Kidney epithelial cell (primary cell): ENCODE measurements around the gene AFF1. TPM values are rescaled to one million over a fixed set of nuclear protein-coding genes. Genes with fewer than 3 reads are reported as not detected.

Experiments used
- DNase-seq: peaks from one replicate; pipeline ENCODE4 v3.0.0-alpha.2; 2010; ENCODE audit warnings: low read depth
- H3K27me3 ChIP-seq: 2 replicates; pipeline ENCODE4 v1.6.0; 2011; ENCODE audit warnings: low read length; ENCODE audit not compliant: control insufficient read depth, insufficient read depth
- H3K36me3 ChIP-seq: 2 replicates; pipeline ENCODE4 v1.5.1; 2011; ENCODE audit warnings: low read length; ENCODE audit not compliant: control insufficient read depth, insufficient read depth
- H3K4me3 ChIP-seq: 2 replicates; pipeline ENCODE4 v1.5.1; 2011; ENCODE audit warnings: low read depth, mild to moderate bottlenecking, control low read depth, low read length
- total RNA-seq: library from RNA; depleted of rRNA; stranded (reverse); fragments of >200 nt; gene quantifications from 2 replicates; pipeline ENCODE4 v1.2.3, GENCODE V29; 2015
- TF ChIP-seq, protein P1 (sequence below): IDR thresholded peaks from 2 replicates; pipeline ENCODE4 v1.5.1; 2011; ENCODE audit warnings: mild to moderate bottlenecking, moderate library complexity, low read length, control low read depth, inconsistent platforms; ENCODE audit not compliant: insufficient read depth, poor library complexity, severe bottlenecking

The AFF1 gene
- total RNA-seq, 1 donor from 2014 or later, result 16.9 TPM

DNA sequence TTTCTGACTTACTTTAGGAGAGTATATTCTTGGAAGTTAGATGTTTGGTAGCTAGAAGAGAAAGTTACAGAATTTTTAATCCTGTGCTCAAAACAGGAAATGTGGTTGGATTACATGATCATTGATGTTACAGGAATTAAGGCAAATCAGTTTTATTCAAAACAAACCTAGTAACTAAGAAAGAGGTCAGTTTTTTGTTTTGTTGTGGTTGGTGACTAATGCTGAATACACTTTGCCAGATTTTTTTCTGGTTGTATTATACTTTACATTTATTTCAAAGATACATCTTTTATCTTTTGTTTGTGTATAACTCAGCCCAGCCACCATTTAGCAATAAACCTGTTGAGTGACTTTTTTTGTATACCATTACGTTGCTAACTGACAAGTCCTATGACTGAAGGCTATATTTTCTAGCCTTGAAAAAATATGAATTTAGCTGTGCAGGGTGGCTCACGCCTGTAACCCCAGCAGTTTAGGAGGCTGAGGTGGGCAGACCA lies 168.9 kb downstream of the AFF1 start:
- Histone ChIP-seq H3K4me3 (no peak overlapping the region), H3K27me3 (no peaks in the 10 kb centered on the region), H3K36me3 (no peaks in the 10 kb centered on the region)
- DNase-seq, result no peak
- TF ChIP-seq, protein P1, sequence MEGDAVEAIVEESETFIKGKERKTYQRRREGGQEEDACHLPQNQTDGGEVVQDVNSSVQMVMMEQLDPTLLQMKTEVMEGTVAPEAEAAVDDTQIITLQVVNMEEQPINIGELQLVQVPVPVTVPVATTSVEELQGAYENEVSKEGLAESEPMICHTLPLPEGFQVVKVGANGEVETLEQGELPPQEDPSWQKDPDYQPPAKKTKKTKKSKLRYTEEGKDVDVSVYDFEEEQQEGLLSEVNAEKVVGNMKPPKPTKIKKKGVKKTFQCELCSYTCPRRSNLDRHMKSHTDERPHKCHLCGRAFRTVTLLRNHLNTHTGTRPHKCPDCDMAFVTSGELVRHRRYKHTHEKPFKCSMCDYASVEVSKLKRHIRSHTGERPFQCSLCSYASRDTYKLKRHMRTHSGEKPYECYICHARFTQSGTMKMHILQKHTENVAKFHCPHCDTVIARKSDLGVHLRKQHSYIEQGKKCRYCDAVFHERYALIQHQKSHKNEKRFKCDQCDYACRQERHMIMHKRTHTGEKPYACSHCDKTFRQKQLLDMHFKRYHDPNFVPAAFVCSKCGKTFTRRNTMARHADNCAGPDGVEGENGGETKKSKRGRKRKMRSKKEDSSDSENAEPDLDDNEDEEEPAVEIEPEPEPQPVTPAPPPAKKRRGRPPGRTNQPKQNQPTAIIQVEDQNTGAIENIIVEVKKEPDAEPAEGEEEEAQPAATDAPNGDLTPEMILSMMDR, result no peak

DNA sequence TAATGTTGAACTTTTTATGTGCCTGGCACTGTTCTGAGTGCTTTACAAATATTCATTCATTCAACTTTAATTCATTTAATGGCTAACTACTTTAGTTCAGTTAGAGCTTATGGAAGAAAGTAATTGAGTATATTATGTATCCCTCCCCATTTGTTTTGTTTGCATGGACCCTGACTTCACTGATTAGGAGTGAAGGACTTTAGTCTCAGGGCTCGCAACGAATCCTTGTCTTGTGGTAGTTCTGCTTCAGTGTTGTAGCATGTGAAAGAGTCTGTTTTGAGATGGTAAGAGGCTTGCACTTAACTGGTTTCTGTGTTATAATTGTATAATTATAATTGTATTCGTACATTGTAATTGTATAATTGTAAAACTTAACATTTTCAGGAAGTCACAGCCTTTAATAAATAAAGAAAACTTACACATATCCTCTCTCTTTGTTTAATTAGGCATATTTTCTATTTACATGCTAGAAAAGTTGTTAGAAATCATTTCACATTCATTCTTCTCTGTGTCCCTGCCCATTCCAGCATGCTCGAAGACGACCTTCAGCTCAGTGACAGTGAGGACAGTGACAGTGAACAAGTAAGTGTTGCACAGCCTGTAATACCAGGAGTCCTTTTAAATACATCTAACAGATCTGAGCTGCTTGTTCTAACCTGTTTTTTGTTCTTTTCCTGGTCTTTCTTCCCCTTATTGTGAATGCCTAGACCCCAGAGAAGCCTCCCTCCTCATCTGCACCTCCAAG lies 170.5 kb downstream of the AFF1 start:
- H3K27me3 ChIP-seq, result no peaks in the 10 kb centered on the region
- DNase-seq, result no peak

DNA sequence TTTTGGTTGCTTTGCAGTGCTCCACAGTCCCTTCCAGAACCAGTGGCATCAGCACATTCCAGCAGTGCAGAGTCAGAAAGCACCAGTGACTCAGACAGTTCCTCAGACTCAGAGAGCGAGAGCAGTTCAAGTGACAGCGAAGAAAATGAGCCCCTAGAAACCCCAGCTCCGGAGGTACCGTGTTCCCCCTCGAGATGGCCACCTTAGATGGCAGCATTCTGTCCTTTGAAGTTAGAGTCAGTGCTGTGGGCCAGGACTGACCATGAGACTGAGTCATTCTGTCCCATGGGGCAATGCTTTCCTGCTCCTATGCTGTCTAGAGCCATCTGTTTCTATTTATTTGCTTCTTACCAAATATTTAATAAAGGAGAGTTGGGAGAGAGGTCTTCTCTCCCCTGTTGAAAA lies 173.3 kb downstream of the AFF1 start:
- H3K36me3 ChIP-seq, result peaks cover 2% of the 10 kb centered on the region
- no peak overlapping the region for H3K4me3 ChIP-seq
- DNase-seq, result peak; percentile 69
- no peaks in the 10 kb centered on the region for H3K27me3 ChIP-seq
- TF ChIP-seq, protein P1, result no peak

More for the DNA sequence above, 170.5 kb downstream of the AFF1 start:
- Histone ChIP-seq H3K4me3 (no peak overlapping the region), H3K36me3 (no peaks in the 10 kb centered on the region)
- TF ChIP-seq, protein P1, result no peak

DNA sequence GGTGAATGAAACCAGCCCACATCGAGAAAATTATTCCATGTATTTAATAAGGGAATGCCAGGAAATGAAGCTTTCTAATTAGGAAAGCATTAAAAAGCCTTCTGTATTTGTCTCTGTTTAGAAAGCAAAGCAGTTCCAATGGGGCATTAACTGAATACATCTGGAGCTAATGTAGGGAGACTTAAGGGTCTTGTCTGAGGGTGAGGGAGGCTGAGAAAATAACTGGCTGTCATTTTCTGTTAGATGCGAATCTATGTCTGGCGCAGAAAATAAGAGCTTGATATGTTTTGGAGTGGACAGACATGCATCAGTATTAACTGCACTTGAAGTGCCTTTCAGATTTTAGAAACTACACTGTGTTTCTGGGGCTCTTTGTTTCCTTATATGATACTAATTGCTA lies 174.3 kb downstream of the AFF1 start:
- H3K27me3 ChIP-seq, result no peaks in the 10 kb centered on the region
- no peak for DNase-seq
- peaks cover 2% of the 10 kb centered on the region for H3K36me3 ChIP-seq
- TF ChIP-seq, protein P1, result no peak
- no peak overlapping the region for H3K4me3 ChIP-seq

DNA sequence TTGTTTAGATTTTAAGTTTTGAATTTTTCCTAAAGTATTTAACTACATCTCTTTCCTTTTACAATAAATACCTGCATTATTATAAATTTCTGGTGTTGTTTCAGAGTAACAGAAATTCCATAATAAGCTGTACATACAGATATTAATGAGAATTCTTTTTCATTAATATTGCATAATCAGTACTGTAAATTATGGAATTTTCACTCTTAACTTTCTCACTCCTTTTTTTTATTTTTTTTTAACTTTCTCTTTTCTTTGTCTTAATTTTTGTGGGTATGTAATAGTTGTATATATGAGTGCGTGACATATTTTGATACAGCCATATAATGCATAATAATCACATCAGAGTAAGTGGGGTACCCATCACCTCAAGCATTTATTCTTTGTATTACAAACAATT lies 175.1 kb downstream of the AFF1 start:
- H3K27me3 ChIP-seq, result no peaks in the 10 kb centered on the region
- H3K4me3 ChIP-seq, result no peak overlapping the region
- DNase-seq, result no peak
- H3K36me3 ChIP-seq, result peaks cover 3% of the 10 kb centered on the region
- TF ChIP-seq, protein P1, result no peak

DNA sequence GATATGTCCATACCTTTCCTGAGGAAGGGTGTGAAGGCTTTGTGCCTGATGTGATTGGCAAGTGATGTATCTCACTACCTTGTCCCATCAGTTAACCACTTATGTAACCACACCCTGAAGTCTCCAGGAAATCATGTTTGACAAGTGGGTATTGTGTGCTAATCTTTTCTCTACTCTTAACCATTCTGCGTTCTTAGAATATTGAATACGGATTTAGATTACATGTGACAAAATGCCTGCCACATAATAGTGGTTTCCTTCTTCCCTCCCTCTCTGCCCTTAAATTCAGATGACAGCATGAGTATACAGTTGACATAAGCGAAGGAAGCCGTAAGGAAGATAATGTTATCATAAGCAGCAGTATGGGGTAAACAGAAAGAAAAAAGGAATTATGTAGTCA lies 177.3 kb downstream of the AFF1 start:
- Histone ChIP-seq H3K4me3 (no peak overlapping the region), H3K36me3 (peaks cover 6% of the 10 kb centered on the region), H3K27me3 (no peaks in the 10 kb centered on the region)
- TF ChIP-seq, protein P1, result no peak
- DNase-seq, result no peak
